ENCODE data around the gene TBC1D4.

Gene TBC1D4

GRCh38 chr13:75489502-75490263, 7.7 kb upstream of the TBC1D4 start:
- DNase-seq (ENCODE audit: low read depth in 2 of 2, low spot score in 1 of 2), result no peak

DNA sequence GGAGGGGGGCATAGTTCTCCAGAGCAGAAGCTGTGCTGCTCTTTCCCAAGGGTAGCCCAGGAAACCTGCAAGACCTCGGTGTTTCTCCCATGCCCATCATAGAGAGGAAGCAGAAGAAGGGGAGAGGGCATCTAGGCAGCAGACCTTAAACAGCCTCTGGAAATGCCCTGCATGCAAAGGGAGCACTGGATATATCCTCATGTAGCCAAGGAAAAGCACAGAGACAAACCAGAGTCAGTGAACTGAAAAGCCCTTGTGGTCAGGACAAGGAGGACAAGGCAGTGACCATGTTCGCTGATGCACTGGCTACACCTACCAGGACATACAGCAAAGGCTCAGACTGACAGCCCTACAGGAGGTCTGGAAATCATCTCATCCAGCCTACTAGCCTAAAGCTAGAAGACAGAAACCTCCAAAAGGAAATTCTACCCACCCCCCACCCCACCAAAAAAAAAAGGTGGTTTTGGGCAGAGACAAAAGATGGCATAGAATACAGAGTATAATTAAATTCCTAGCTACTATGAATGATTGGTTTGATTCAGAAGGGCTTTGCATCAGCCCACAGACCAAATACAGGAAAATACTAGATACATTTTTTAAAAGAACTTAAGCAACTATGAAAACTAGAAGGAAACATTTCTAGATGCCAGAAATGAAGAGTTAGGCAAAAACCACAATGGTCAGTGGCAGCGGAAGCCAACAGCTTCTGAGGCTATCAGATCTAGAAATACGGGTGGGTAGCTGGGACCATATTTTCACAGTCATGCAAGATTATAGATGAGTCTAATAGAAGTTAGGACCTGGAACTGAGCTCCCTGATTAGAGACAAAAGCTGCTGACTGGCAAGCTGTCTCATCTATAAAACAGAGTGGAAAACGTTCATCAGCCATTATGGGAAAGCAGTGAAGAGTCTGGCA, 4.4 kb upstream of the TBC1D4 start:
- no peak for DNase-seq (ENCODE audit: low read depth in 2 of 2, low spot score in 1 of 2)

- no peak for DNase-seq (ENCODE audit: low read depth in 2 of 2, low spot score in 1 of 2)
These were observed 3.5 kb upstream of the TBC1D4 start for GRCh38 chr13:75485286-75486062.

DNA sequence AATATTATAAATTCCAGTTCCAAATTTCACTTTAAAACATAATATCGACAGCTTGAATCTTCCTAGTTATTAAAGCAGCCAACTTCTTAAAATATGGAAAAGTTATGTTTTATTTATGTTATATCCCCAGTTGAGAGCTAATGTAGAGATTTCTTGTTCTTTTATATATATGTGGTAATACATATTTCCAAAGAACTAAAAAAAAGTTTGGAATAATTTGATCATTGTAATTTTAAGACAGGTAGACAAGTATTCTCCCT, 781 bp upstream of the TBC1D4 start:
- DNase-seq (ENCODE audit: low read depth in 2 of 2, low spot score in 1 of 2), result no peak

DNA sequence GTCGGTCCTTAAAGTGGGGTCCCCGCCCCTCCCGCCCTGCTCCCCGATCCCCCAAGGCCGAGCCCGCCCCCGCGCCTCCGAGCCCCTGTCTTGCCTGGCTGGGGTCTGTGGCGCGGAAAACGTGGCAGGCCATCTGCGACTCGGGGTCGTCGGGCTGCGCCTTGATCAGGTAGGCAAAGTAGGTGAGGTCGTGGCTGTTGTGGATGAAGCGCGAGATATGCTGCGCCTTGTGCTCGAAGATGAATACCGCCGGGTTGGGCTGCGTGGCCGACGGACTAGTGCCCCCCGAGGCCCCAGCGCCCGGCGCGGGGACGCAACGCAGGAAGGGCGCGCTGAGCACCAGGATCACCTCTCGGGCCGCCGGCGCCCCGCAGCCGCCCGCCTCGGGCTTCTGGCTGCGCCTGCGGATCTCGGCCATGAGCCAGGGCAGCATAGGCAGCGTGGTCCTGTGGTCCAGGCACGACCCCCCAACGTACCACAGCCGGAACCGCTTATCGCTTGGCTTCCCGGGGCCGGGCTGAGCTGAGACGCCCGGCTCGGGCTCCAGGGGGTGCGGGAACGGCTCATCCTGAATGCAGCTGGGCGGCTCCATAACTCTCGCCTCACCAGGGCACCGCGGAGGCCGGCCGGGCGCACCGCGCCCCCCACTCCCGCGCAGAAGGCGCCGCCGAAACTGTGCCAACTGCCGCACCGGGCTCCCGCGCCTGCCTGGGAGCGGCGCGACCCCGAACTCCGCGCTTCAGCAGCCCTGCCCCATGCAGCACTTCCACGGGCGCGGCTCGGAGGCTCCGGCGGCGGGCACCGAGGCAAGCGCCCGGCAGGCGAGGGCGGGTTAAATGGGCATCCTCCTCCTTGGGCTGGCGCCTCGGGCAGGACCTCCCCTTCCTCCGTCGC, 546 bp downstream of the TBC1D4 start:
- no peak for DNase-seq (ENCODE audit: low read depth in 2 of 2, low spot score in 1 of 2)

- no peak for DNase-seq (ENCODE audit: low read depth in 2 of 2, low spot score in 1 of 2)
These were observed 1.2 kb downstream of the TBC1D4 start for GRCh38 chr13:75480671-75481175.

DNA sequence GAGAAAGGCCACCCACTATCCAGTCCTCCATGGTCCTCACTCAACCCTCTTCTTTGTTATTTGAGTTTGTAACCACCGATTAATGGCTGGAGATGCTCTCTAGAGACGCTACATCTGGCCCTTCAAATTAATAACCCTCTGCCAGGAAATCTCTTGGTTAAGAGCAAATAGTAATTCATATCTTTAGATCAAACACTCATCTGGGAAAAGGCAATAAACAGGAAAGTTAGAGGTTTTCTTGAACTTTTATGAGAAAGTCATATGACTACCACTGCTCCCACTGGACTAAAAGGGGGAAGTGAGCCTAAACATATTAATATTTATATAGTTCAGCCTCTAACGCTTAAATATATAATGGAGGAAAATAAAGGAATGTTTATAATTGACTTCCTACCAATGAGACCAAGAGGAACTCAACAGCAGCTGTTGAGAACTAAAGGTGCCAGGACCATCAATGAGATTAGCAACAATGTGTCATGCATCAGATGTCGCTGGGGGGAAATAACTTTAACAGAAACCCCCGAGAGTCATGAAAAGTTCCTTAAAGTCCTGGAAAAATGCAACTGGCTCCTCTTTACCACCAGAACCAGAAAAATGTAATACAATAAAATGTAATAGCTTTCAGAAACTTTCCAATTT, 2.7 kb downstream of the TBC1D4 start:
- DNase-seq (ENCODE audit: low read depth in 2 of 2, low spot score in 1 of 2), result no peak

- DNase-seq (ENCODE audit: low read depth in 2 of 2, low spot score in 1 of 2), result no peak
These were observed 3.3 kb downstream of the TBC1D4 start for GRCh38 chr13:75478659-75479058.

DNA sequence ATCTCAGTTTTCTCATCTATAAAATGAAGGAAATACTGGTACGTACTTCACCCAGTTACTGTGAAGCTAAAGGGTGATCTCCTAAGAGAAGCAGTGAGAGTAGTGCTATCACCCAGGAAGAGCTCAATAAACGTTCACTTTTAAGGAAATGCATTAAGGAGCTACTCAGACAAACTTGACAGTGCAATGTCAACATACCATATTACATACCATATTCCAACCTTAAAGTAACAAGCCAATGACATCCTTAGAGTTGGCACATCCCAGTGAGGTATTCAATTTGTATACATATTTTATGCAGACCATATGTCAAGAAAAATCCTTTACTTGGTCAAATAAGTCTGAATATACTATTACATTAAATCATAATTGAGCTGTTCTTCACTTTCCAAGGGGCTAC, 7.0 kb downstream of the TBC1D4 start:
- no peak for DNase-seq (ENCODE audit: low read depth in 2 of 2, low spot score in 1 of 2)

DNA sequence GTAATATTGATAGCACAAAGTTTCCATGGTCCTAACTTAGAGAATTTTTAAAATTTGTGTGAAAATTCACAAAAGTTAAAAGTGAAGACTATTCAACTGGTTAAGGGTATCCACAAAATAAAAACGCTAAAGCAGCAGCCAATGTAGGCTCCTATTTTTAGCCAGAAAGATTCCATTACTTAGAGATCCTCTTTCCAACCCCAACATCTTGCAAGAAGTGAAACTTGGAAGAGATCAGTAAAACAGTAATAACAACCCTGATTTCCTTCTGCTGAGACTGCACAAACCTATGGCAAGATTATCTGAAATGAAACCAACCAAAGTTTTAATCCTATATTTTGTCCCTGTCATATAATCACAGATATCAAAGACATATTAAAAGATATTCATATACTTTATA, 8.5 kb downstream of the TBC1D4 start:
- DNase-seq (ENCODE audit: low read depth in 2 of 2, low spot score in 1 of 2), result no peak

DNA sequence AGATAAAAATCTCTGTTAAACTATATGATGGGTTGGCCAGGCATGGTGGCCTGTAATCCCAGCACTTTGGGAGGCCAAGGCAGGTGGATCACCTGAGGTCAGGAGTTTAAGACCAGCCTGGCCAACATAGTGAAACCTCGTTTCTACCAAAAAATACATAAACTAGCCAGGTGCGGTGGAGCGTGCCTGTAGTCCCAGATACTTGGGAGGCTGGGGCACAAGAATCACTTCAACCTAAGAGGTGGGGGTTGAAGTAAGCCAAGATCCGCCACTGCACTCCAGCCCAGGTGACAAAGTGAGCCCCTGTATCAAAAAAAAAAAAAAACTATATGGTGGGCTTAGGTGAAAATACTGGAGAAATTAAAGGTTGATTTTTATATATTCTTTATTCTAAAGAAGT, 11.3 kb downstream of the TBC1D4 start:
- no peak for DNase-seq (ENCODE audit: low read depth in 2 of 2, low spot score in 1 of 2)

- DNase-seq (ENCODE audit: low read depth in 2 of 2, low spot score in 1 of 2), result no peak
These were observed 12.9 kb downstream of the TBC1D4 start for GRCh38 chr13:75469047-75469446.

GRCh38 chr13:75468602-75469001, 13.4 kb downstream of the TBC1D4 start:
- DNase-seq (ENCODE audit: low read depth in 2 of 2, low spot score in 1 of 2), result no peak

GRCh38 chr13:75468098-75468497, 13.9 kb downstream of the TBC1D4 start:
- DNase-seq (ENCODE audit: low read depth in 2 of 2, low spot score in 1 of 2), result no peak

- no peak for DNase-seq (ENCODE audit: low read depth in 2 of 2, low spot score in 1 of 2)
These were observed 14.8 kb downstream of the TBC1D4 start for GRCh38 chr13:75467040-75467728.

DNA sequence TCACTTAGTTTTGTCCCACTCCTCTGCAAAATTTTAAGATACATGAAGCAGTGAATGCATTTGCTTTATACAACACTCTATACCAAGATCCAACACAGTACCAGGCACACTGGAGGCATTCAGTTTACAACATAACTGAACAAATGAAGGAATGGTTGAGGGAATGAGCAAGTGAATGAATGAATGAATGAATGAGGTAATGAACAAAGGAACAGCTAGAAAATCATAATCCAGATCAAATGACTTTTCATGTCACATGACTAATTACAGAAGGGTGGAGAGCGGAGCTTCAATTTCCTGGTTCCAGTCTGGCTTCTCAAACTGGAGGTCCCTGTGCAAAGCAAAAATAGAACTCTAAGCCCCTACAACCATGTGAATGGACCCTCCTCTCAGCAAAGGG, 16.7 kb downstream of the TBC1D4 start:
- DNase-seq (ENCODE audit: low read depth in 2 of 2, low spot score in 1 of 2), result no peak

DNA sequence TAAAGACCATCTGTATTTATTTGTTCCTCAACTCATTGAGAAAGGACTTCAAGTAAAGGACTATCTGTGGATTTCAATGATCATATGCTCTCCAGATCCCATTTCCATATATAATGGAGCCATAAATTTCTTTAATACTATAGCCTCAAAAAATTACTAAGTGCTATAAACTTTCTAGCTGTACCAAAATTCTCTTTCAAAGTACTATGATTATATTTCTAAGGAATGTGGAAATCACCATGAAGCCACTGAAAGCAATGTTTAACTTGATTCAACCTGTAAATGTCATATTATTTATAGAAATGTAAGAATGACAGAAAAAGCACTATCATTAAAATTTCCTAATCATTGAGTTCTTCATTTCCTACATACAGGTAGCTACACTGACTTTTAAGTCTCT, 20.7 kb downstream of the TBC1D4 start:
- DNase-seq (ENCODE audit: low read depth in 2 of 2, low spot score in 1 of 2), result no peak

DNA sequence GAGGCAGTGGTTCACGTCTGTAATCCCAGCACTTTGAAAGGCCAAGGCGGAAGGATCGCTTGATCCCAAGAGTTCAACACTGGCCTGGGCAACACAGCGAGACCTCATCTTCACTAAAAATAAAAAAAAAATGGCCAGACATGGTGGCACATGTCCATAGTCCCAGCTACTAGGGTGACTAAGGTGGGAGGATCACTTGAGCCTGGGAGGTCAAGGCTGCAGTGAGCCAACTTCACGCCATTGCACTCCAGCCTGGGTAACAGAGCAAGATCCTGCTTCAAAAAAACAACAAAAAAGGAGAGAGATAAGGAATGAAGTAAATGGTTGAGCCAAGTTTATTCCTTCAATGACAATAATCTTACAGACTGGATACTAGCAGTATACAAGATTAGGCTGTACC, 21.3 kb downstream of the TBC1D4 start:
- no peak for DNase-seq (ENCODE audit: low read depth in 2 of 2, low spot score in 1 of 2)

GRCh38 chr13:75458696-75459422, 23.1 kb downstream of the TBC1D4 start:
- DNase-seq (ENCODE audit: low read depth in 2 of 2, low spot score in 1 of 2), result no peak

Data from stimulated activated CD8-positive, alpha-beta memory T cell treated with anti-CD3 and anti-CD28 coated beads, Interleukin-4, amount 100 ng/mL, for 1 hour (primary cell).